HG03575 (cell line): ENCODE data around the gene EIF4G2.

ENCODE experiments used
- ATAC-seq: cut with Tn5 transposase; IDR thresholded peaks from one replicate; pipeline ENCODE4 v1.9.1; 2021; ENCODE audit not compliant: unreplicated experiment, insufficient number of reproducible peaks, low FRiP score; ENCODE audit errors: extremely low read depth

Gene EIF4G2

DNA sequence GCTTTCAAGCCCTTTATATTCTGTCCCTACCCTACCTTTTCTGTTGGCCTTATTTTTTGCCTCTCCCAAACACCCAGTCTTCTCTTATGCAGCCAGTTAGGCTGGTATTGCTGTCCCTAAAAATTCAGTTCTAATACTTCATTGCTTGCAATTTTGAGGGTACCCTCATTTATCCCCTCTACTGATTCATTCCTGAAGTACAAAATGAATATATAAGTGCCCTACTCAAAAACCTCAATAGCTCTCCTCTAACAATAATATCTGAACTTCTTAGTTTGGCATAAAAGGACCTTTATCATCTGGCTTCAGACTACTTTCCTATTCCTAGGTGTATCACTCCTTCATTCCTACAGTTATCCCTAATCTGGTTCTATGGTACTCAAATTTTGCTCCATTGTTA, 5.2 kb upstream of the EIF4G2 start:
- no peak for ATAC-seq

GRCh38 chr11:10809373-10810160, 841 bp upstream of the EIF4G2 start:
- ATAC-seq = no peak

DNA sequence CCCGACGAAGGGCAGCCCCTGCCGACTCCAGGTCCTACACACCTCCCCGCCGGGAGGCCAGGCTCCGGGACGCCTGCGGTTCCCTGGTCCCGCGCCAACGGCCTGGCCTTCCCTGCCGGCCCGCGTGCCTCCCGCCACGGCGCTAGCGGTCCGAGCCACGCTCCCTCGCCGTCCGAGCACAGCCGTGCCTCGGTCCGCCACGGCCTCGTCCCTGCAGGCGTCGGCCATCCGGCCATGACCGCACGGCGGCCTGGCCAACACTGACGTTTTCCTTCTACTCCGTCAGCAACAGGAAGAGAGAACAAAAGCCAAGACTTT, 532 bp downstream of the EIF4G2 start:
- no peak for ATAC-seq

- ATAC-seq = no peak
Measured at GRCh38 chr11:10807493-10808234, 1.1 kb downstream of the EIF4G2 start.

DNA sequence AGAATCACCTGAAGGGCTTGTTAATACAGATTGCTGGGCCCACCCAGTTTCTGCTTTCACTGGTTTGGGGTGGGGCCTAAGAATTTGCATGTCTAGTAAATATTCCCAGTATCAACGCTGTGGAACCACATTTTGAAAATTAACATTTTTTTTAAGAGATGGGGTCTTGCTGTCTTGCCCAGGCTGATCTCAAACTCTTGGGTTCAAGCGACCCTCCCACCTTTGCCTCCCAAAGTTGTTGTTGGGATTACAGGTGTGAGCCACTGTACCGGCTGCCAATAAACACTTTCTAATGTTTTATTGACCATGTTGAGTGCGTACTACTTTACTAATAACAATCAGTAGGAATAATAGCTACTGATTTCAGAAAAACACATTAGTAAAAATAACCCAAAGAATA, 2.5 kb downstream of the EIF4G2 start:
- no peak for ATAC-seq

GRCh38 chr11:10805741-10806140, 3.0 kb downstream of the EIF4G2 start:
- ATAC-seq = no peak

DNA sequence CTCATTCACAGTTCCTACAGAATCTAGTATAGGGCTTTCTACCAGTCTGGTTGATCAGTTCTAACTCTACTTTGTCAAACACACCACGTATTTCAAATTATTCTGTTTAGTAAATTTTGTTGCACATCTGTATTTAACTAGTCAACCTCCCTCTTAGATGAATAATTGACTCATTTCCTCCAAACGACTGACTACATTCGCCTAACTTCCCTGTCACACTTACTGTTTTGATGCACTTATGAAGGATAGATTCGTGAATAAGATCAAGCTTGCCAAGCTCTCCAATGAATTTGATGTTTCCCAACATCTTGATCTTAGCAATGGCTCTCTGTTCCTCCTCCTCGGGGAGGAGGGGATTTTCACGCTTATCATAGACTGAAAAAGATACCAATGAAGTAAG, 5.0 kb downstream of the EIF4G2 start:
- ATAC-seq = no peak

GRCh38 chr11:10800292-10800691, 8.4 kb downstream of the EIF4G2 start:
- ATAC-seq = no peak

GRCh38 chr11:10798330-10798928, 10.3 kb downstream of the EIF4G2 start:
- no peak for ATAC-seq

DNA sequence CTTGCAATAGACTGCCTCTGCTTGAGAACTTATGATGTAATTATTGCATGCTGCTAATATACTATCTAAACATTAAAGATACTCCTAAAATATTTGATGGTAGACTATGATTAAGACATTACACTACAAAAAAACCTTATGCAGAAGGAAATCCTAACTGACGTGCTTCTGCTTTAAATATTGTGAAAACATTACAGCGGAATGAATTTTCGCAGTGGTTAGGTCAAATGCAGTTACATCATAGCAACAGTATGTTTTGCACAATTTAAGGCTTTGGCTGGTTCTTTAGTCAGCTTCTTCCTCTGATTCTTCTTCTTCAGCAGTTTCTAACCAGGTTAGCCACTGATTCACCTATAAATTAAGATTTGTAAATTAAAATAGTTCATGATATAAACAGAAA, 11.2 kb downstream of the EIF4G2 start:
- no peak for ATAC-seq

GRCh38 chr11:10797001-10797400, 11.7 kb downstream of the EIF4G2 start:
- ATAC-seq = no peak

- ATAC-seq = no peak
Measured at GRCh38 chr11:10796191-10796590, 12.5 kb downstream of the EIF4G2 start.

DNA sequence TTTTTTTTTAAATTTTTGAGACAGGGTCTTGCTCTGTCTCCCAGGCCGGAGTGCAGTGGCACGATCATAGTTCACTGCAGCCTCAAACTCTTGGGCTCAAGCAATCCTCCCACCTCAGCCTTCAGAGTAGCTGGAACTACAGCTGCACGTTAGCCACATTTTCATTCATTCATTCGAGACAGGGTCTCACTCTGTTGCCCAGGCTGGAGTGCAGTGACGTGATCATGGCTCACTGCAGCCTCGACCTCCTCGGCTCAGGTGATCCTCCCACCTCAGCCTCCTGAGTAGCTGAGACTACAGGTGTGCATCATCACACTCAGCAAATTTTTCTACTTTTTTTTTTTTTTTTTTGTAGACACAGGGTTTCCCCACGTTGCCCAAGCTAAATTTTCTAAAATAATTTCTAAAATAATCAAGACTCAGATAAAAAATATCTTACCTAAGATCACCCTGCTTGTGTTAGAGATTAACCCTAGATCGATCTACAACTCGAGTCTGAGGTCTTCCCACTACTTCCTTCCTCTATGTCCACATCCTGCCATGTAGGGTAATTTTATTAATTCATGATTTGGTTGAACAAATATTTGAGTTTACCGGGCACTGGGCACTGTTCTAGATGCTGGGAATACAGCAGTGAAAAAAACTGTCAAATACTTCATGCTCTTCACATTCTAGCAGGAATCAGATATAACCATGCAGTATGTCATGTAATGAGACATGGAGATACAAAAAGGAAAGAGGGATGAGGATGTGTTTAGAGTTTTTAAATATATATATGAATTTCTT, 15.1 kb downstream of the EIF4G2 start:
- ATAC-seq = no peak

DNA sequence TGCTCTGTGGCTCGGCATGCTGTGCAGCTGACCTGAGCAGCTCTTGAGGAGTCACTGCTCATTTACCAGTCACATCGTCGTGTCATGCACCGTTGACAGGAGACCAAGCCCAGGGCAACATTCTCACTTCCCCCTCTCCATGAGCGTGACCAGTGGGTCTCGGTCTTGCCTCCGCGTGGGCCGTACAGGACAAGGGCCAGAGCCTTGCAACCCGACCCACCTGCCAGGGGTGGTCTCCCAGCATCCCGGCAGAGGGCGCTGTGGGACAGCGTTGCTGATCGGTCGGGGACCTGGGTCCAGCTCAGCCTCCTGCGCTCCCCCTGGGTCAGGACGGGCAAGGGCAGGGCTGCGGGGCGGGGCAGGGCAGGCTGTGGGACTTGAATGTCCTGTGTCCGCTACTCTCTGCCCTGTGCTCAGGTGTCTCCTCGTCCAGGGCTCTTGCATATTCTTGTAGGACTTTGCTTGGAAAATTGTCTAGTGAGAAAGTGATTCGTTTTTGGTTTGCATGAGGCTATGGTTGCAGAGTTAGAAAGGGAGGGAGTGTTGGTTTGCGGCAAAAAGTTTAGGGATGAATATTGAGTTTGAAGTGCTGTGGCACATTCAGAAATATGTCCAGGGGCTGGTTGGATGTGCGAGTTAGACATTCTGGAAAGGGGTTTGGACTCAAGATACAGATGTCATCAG, 16.2 kb downstream of the EIF4G2 start:
- ATAC-seq = no peak

GRCh38 chr11:10786451-10786850, 22.3 kb downstream of the EIF4G2 start:
- no peak for ATAC-seq

DNA sequence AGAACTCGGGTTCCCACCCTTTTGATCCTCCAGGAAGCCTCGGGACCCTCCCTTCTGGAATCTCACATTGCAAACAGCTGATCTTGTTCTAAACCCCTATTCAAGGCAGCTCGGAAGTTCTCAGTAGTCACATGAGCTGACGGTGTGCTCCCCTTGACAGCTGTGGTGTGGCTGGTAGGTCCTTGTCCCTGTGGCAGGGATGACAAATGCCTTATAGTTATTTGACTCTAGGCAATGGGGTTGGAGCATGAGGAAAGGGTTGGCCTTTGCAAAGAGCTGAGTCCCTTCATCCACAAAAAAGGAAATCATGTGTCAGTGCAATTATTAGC, 23.6 kb downstream of the EIF4G2 start:
- ATAC-seq = no peak

DNA sequence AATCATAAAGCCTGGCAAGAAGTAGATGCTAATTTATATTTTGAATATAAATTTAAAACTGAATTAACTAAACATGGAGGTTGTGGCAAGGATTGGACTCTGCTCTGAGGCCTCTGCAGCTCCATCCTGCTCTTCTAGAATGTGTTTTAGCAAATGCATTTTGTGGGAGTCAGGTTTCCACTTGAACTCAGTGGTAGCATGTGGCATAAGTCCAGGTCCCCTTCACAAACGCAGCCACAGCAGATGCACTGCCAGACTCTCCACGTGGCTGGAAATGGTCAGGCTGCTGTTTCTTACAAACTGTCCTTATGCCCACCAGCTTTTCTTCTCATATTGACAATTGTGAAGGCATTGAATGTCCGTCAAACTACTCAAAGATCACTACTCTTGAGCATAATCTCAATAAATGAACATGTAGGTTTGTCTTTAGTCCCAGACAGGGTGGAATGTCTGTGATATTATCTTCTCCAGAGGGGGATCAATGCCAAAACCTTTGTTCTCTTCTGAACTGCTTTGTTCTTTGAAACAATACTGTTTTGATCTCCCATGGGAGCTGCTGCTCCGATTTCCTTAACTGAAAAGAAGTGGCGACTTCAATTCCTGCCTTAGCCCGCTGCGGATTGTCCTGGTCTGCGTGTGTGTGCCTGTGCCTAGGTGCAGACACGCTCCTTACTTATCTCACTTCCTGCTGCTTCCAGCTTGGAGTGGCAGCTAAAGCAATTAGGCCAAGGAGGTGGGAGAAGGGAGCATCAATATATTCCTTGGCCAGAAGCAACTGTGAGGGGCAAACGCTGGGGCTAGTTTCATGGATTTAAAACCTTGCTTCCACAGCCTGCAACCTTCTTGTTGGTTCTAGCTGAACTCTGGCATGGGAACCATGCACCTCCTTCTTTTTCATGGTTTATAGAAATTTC, 24.2 kb downstream of the EIF4G2 start:
- no peak for ATAC-seq

GRCh38 chr11:10780040-10780439, 28.7 kb downstream of the EIF4G2 start:
- ATAC-seq = no peak
